Measurements from ENCODE around the gene MYORG.

DNA sequence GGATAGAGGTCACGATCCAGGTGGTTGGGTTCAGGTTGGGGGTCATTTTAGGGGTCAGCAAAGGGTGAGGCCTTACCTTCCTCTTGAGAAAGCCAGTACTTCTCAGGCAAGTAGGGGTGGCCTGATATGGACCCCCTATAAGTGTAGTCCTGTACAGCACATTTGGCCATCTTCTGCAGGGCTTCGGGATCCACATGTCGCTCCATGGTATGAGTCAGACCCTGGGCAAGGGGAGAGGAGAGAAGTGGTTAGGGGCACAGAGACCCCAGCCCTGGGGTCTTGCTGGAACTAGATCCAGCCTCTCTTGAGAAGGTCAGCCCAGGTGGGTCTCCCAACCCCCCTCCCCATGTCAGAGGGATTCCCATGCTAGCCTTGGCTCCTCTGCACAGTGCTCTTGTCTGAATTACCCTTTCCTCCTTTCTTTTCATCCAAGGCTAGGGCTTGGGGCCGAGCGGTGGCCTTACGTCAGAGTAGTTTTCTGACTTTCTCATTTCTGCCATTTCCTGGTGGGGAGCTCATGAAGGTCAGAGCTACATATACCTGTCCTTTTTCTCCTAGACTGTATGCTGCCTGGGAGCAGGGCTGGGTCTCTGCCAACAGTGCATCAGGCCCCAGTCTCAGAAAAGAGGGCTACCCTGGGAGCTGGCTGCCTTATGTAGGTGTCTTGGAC lies 9.0 kb upstream of the MYORG start:
- TF ChIP-seq, protein P1, sequence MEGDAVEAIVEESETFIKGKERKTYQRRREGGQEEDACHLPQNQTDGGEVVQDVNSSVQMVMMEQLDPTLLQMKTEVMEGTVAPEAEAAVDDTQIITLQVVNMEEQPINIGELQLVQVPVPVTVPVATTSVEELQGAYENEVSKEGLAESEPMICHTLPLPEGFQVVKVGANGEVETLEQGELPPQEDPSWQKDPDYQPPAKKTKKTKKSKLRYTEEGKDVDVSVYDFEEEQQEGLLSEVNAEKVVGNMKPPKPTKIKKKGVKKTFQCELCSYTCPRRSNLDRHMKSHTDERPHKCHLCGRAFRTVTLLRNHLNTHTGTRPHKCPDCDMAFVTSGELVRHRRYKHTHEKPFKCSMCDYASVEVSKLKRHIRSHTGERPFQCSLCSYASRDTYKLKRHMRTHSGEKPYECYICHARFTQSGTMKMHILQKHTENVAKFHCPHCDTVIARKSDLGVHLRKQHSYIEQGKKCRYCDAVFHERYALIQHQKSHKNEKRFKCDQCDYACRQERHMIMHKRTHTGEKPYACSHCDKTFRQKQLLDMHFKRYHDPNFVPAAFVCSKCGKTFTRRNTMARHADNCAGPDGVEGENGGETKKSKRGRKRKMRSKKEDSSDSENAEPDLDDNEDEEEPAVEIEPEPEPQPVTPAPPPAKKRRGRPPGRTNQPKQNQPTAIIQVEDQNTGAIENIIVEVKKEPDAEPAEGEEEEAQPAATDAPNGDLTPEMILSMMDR (IDR thresholded peaks at IDR 0.05; ENCODE audit: borderline replicate concordance, extremely low read depth, low read length, poor library complexity, severe bottlenecking): no peak
- TF ChIP-seq EZH2 (IDR thresholded peaks at IDR 0.05; ENCODE audit: borderline replicate concordance, low read depth, low read length, severe bottlenecking): no peak
